GM21786 (cell line): ENCODE measurements around the gene ADAMTS5.

ENCODE experiments used
- ATAC-seq: cut with Tn5 transposase; IDR thresholded peaks from one replicate; pipeline ENCODE4 v1.9.1; 2021; ENCODE audit not compliant: unreplicated experiment

Gene ADAMTS5

DNA sequence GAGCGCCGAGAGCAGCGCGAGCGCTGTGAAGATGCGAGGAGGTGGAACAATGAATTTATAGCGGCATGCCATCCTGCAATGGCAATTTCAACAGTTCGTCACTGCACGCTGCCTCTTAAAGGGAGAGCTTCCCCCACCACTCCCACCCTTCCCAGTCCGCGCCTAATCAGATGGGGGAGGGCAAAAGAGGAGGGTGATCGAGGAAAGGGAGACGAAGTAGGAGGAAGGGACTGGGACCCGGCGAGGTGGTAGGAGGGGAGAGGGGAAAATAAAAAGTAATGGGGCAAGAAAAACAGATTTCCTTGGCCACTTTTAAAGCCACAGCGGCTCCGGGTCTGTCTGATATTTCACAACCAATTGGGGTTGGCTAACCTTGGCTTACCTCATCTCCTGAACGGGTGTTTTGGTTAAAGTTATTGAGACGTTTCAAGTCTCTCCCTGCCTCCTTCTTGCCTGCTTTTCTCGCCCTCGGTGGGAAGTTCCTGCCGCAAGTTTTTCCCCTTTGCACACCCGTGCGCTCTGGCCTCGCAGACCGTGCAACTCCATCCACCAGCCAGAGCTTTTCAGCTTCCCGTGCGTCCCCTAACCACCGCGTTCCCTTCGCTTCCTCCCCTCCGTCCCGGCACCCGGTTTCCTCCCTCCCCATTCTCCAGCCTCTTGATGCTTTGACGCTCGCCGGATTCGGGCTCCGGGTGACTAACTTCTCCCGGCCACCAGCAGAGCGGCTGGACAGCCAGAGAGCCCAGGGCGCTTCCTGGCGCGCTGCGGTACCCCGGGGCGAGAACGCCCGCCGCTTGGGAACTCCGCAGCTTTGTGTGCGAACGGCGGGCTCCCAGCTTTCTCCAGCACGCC lies at the start of gene ADAMTS5:
Gene ADAMTS5, minus strand, starts transcription at position 27 of the 852 bp plus-strand sequence. CDS start 697 bp downstream, outside the sequence.
- ATAC-seq = no peak

DNA sequence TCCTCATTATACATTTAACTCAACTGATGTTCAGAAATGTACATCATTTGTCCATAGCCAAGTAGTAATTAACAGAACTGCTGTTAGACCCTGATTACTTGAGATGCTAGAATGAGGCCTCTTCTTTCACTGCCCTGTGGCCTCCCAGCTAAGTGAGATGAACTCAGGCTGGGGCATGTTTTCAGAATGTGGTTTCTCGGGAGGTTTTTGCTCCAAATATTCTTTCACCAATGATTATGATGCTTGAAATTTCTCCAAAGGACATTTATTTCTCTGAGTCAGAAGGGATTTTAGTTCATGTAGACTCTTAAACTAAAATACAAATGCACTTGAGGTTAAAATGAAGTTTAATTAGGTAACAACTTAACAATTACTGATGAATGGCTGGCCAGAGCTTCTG lies 34.6 kb upstream of the ADAMTS5 start:
- no peak for ATAC-seq

DNA sequence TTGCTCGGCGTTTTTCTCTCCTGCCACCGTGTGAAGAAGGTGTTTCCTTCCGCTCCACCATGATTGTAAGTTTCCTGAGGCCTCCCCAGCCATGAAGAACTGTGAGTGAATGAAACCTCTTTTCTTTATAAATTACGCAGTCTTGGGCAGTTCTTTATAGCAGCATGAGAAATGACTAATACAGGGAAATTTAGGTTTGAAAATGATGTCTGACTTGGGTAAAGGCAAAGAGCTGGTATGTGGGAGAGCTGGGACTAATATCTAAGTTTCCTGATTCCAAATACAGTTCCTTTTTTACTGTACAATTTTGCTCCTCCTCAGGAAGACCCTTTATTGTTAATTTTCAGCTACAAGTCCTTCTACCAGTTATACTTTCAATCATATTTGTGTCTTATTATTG lies 16.7 kb upstream of the ADAMTS5 start:
- ATAC-seq = no peak

DNA sequence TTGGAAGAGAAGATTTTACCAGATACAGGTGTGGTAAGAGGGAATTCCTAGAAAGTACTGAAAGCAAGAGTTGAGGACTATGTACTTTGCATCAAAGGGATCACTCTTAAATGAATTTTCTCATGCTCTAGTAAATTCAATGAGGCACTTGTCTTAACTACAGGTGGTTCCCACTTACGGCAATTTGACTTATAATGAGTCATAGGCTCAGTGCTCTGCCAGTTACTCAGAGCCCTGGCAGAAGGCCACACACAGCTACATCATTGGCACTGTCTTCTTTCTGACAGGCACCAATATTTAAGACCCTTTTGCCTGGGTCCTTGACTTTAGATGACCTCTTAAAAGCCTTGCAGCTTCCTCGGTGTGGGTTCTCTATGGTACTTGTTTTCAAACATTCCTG lies 15.9 kb upstream of the ADAMTS5 start:
- ATAC-seq = no peak

DNA sequence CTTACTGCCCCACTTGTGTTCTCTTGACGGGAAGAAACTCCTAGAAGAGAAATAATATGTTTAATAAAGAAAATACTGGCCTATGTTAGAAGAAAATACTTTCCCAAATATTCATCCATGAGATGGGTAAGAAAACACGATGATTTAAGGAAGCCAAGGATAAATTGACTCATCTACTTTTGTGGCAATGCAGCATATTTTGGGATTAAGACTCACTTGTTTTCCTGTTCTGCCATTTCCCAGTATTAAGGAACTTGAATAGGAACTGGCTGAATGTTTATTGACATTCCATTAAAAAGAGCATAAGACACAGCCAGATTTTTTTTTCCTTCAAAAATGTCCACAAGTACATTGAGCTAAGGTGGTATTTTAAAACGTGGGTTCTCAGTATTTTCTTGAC lies 10.9 kb upstream of the ADAMTS5 start:
- no peak for ATAC-seq

DNA sequence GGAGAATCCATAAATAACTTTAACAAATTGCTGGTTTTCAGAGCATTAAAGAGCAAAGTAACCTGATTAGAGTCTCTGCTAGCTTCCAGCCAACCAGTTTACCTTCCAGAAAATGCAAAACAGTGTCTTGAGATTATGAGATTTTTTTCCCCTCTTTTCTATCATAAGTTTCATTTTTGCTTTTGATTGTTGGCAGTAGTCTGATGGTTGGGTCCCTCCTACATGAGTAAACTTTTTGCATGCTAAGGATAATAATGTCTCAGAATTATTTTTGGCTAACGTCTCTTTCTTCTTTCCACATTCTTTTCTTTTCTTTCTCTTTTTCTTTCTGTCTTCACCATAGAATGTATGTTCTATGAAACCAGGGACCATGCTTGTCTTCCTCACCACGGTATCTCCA lies 6.3 kb upstream of the ADAMTS5 start:
- no peak for ATAC-seq

DNA sequence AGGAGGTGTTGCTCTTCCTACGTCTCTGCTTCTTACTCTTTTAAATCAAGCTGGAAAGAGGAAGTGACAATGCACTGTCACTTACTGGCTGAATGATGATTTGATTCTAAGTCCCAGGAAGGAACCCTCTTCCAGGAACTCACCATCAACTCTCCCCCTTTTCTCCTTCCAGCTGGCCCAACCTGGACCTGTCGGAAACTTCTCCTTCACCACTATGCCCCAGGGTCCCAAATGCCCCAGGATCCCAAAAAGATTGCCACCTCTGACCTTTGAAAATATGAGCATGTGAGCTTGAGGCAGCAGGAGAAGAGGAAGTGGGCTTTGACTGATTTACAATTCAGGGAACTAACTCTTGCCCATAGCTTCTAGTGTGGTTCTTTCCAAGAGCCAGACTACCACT lies 5.3 kb upstream of the ADAMTS5 start:
- ATAC-seq = no peak

DNA sequence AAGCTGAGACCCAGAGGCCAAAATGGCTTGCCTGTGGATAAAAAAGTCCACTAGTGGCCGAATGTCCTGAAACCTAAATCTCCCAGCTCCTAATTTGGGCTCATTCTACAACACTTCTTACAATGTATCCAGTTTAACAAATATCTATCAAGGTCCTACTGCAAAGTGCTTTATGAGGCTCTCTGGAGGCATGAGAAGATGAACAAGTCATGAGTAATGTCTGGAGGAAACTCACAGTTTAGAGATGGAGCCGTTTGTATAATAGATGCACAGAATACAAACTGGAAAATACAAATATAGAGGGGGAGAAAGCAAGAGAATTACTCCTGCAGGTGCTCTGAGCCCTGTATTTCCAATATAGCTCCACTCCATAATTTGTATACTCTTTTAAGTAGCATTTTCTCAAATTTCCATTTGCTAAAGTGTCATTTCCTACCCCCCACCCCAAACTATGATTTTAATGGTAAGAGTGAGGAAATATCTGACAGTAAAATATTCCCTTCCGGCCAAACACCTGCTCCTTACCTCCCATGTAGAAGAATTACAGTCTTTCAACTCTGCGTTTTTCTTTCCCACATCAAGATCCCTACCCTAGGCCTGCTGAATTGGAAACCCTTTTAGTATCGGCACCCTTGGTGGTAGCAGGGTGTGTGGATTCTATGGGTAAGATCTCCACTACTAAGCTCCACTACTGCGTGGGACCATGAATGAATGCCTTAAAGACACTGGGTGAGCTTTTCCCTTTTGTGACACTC lies 3.3 kb upstream of the ADAMTS5 start:
- no peak for ATAC-seq

DNA sequence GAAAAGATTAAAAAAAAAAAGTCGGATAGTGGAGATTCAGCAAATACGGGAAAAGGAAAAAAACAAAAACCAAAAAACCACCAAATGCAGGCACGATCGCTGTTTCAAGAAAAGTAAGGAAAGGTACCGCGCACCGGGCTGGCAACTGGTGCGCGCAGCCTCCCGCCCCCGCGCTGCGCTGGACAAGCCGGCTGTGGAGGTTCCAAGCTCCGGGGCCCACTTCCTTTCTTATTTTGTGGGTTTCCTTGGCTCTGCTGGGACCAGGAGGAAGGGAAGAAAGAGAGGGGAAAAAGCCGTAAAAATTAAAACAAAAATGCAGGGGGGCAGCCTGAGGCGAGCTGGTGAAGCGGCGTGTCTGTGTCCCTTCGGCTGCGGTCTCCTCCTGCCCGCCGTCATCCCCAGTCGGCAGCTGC lies 233 bp downstream of the ADAMTS5 start:
- no peak for ATAC-seq

DNA sequence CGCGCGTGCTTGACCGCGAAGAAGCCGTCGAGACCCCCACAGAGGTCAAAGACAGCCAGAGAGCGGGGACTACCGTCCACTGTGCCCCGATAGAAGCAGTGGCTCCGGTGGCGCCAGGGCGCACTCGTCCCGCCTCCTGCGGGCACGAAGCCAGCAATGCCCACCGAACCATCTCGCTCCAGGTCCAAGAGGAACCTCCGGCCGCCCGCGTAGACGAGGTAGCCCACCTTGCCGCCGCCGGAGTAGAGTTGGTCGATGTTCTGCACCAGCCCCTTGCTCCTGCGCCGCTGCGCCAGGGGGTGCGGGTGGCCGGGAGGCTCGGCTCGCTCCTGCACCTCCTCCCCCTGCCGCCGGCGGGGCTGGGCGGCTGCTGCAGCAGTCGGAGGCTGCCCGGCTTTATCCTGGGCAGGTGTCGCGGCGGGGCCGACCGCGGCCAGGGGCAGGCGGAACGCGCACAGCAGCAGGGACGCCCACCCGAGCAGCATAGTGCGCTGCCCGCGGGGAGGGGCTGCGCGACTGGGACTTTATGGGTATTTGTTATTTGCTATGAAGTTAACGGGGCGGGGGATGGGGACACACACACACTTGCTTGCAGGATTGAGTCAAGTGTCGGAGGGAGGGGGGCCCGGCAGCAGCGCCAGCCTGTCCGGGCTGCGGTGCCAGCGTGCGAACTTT lies 844 bp downstream of the ADAMTS5 start:
- no peak for ATAC-seq

DNA sequence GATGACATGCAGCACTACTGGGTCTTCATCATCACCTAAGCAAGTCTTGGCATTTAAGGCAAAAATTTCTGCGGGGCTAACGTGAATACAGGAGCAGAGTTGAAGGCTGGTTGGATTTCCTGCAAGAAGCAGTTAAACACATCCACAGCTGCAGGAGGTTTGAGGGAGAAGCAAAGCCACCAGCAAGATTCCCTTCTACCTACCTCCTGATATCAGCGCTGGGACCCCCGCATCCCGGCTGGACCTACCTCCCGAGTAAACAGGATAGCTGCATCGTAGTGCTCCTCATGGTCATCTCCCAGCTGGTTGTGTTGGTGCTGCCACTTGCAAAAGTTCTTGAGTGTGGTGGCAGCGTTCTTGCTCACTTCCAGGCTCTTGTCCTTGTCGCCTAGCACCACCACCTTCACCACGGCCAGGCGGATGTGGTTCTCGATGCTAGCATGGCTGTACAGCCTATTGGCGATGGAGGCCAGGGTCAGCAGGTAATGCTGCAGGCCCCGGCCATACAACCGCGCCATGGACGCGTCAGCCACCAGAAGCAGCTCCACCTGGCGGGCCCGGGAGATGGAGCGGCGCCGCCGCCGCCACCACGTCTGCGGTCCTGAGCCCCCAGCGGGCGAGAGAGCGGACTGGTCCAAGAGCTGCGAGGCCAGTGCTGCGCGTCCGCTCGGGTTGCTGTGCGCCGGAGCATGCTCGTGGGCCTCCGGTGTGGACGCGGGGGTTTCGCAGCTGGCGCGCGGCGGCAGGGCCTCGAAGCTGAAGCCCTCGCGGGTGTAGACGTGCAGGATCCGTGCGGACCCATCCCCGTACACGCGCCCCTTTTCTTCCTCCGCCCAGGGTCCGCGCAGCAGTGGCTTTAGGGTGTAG lies 1.6 kb downstream of the ADAMTS5 start:
- ATAC-seq = no peak

DNA sequence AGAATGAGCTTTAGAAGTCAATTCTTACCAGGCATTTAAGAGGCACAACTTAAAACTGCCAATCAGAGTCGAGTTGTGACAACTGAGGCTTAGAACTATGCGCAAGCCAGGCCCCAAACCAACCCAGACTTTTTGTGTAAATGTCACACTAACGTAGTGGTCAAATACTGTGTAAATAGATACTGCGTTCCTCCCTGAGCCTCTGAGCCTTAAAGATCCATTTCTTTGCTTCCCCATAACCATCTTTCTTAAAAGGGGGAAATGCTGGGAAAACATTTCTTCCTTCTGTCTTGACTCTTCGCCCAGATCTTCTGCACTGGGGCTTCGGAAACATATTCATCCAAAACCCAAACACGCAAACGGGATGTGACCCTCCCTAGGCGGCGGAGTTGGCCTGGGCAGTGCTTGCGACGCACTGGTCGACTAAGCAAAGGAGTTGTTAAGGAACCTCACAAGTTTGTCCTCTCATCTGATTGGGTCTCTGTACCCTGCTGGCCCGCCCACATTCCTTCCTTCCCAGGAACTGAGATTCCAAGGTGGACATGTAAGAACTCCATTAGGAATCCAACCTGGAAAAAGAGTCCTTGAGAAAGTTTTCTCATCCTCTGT lies 2.6 kb downstream of the ADAMTS5 start:
- ATAC-seq = no peak

DNA sequence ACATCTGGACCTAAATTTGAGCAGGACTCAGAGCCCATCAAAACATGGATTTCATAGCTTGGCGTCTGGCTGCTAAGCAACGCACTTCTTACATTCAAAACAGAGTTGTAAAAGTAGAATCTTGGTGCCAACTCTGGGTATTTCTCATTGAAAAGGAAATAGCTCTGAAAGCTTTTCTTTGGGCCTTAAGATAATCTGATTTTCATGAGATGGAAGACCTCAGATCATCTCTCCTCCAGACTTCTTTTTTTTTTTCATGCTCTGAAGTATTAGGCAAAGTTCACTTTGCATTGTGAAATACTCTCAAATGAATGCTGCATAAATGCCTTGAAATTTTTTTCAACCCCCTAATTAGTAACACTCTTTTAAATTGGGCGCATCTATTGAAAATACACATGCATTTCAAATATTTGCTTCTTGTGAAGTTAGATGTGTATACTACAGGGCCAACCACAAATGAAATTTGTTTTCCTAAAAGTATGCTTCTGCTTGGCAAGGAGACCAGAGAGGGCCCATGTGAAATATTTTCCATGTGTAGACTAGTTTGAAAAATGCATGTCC lies 4.2 kb downstream of the ADAMTS5 start:
- ATAC-seq = no peak

DNA sequence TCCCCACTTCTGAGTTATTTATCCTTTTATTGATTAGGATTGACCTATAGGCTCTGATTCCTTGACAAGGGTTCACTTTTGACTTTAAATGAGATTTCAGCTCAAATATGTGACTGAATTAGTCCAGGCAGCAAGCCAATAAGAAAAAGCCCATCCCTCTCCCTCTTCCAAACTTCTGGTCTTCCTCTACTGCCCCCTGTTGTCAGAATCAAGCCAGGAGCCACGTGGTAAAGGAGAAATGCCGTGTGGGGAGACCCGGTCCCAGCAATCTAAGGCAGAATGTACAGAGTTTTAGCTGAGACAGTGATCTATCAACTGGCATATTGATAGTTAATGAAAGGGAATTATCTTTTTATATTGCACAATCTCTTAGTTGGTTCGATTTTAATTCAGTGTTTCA lies 5.2 kb downstream of the ADAMTS5 start:
- ATAC-seq = no peak

DNA sequence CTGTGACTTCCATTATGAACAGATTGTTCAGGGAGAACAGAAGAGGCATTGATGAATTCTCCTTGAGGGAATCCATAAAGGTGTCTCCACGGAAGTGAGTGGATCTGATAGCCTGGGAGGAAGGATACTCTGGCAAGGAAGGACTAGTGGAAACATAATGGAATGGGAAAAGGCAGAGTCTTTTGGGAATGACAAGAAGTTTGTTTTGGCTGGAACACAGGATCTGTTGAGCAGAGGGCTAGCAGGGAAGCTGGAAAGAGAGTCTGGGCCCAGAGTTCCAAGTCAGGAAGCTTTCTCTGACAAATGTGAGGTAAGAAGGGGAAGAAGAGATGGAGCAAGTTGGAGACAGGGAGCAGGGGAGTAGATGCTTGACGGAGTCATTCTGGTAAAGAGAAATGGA lies 8.1 kb downstream of the ADAMTS5 start:
- ATAC-seq = no peak

DNA sequence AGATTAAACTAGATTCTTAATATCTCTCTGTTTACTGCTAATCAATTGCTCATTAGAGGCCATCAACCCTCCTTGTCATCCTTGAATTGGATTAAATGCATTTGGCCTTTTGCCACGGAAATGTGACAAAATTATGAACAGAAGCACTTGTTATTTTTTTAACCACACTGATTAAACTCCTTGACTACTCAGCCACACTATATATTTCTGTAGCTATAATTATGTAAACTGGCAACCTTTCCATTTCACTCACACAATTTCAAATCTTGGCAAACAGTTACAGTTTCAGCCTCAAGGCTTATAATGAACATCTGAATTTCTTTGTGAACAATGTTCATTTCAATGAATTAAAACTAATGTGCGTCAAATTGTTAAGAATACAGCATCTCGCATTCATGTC lies 10.1 kb downstream of the ADAMTS5 start:
- no peak for ATAC-seq

DNA sequence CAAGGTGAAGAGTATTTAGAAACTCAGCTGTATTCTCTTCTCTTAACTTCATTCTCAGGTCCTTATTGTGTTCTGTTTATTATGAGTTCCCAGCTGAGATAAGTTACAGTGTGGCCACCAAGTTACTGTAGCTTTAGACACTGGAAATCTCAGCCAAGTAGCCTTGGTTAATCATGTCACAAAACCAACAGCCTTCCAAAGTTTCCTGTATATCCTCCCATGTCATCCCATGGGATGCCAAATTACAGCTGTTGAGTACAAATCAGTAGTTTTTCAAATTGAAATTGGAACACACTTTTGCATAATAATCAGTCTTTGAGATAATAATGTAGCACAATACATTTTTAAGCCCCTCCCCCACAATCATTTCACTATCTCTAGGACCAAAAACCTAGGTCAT lies 10.7 kb downstream of the ADAMTS5 start:
- ATAC-seq = no peak

DNA sequence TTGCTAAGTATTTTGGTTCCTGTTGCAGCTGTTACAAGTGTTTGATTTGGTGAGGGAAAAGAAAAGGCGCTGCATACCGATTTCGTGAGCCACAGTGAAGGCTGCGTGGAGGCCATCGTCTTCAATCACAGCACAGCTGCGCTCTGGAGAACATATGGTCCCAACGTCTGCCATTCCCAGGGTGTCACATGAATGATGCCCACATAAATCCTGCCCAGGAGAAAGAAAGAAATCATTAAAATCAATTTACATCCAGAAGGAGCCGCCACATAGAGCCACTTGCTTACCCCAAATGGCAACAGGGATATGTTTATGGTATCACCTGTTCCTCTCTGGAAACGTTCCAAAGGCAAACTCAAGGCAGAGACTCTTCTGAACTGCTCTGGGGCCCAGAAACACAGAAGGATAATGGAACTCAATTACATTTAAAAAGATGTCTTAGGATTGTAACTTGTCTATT lies 12.2 kb downstream of the ADAMTS5 start:
- ATAC-seq = no peak

DNA sequence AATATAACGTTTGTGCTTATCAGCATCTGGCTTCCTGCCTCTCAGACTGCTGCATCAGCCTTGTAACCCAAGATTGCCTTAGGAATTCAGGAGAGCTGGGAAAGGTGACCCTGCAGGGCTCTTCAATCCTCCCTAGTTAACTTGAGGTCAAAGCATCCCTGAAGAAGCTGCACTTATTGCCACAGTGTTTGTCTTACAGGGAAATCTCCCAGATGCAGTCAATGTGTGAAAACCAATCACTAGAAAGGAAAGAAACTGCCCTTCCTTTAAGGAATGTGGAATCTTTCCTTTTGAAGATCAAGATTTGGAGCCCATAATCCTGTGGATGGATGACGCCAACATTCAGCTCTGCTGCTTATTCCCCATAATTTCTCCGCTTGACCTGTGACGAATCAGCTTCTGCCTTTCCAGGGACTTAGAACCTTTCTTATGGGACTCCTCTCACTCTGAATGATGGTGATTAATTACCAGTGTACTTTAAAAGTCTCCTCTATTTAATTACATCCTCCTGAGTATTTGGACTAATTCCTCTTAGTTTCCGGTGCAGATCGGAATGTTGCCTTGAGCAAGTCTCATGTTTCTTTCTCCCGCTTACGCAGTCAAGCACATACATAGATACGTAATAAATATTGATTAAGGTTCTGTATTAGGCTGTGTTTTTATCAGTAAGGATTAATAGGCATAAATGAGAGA lies 14.4 kb downstream of the ADAMTS5 start:
- no peak for ATAC-seq
